ENCODE data around the gene ZBTB20.

The ZBTB20 gene

GRCh38 chr3:115007966-115008365 lies 139.1 kb downstream of the ZBTB20 start:
- DNase-seq: no peak

- DNase-seq: no peak
These were observed 142.6 kb downstream of the ZBTB20 start for GRCh38 chr3:115004201-115005140.

GRCh38 chr3:114998971-114999579 lies 148.0 kb downstream of the ZBTB20 start:
- no peak for DNase-seq

DNA sequence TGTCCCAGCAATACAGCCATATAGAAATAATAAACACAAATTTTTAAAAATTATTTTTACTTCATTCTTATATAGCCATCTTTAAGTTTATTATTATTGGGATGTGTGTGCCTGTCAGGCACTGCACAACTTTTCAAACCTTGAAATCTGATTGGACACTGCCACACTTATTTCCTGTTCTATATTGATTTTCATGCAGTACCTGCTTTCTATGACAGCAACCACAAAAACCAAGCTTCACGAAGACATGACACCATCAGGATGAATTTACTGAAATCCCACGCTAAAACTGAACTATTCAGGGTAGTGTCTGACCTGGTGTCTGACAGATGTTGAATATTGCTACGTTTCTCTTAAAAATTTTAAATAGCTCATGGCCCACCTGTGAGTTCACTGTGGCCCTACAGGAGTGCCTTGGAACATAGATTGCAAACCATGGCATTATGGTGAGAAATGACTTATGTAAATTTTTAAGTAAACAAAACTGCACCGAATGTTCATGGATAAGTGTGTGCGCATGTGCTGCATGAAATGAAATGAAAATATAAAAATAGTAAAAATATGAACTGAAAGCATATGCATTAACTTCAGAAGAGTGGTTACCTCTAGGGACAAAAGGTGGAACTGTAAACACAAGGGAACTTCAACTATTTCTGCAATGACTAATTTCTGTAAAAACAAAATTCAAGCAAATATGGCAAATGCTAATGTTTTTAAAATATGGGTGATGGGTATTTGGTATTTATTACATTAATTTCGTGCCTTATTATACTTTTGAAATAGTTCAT lies 152.3 kb downstream of the ZBTB20 start:
- DNase-seq: no peak

DNA sequence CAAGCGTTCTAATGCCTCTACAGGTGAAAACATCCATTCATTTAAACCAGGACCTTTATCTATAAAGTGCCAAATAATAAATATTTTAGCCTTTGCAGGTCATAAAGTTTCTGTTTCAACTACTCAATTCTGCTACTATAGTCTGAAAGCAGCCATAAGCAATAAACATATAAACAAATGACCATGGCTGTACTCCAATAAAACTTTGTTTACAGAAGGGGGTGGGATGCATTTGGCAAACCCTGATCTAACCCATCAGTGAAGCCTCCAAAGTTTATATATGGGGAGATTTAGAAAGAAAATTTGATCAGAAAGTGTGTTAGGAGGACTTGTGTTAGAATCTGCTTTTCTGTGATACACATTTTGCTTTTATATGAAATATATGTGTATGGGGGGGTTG lies 161.3 kb downstream of the ZBTB20 start:
- no peak for DNase-seq

GRCh38 chr3:114983248-114983647 lies 163.8 kb downstream of the ZBTB20 start:
- no peak for DNase-seq

- DNase-seq: no peak
These were observed 172.7 kb downstream of the ZBTB20 start for GRCh38 chr3:114974387-114974786.

GRCh38 chr3:114973536-114973935 lies 173.6 kb downstream of the ZBTB20 start:
- DNase-seq: no peak

DNA sequence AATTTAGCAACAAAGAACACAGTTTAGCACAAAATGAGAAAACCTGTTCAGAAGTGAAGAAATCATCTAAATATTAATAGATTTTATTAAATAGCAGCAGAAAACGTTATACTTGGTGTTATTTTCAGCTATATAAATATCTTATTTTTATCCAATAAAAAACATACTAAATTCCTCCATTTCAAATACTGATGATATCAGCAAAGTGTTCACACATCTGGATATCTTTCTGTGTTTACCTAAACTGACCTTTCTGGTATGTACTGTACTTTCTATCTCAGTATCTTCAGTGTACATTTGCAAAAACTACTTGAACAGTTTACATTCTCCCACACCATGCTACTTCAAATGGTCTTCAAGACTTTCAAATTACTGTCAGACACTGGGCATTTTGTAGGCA lies 179.9 kb downstream of the ZBTB20 start:
- no peak for DNase-seq

DNA sequence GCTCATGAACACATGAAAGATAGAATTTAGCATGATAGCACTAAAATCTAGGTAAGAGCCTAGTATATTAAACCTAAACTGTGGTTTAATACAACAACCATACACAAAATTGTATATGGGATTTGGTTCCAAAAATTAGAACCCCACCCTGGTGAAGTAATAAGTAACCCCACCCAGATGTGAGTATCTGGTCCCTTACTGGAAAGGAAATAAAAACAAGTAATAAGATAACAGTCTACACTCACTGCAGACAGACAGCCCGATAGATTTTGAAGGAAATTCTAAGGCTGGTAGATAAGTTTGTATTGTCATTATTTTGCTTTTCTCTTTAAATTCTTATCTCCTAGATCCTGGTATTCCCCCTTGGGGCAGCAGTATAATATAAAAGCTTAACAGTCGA lies 184.9 kb downstream of the ZBTB20 start:
- no peak for DNase-seq

GRCh38 chr3:114958930-114959329 lies 188.2 kb downstream of the ZBTB20 start:
- no peak for DNase-seq

DNA sequence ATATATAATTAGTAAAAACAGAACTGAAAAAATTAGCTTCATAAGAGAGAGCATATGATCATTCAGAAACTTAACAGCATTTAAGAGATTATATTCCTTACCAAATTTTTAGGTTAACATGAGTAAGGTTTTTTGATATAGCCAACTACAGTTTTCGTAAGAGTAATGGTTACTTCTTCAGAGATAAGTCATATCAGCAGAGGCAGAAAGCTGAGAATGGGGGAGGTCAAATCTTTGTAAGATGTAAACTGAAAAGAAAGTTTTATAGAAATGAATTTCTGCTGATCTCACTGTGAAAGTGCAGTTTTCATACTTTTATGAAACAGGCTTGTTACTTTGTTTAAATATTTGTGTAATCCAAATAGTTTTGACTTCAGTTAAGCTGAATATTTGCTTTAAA lies 193.3 kb downstream of the ZBTB20 start:
- no peak for DNase-seq

GRCh38 chr3:114953215-114953799 lies 193.8 kb downstream of the ZBTB20 start:
- no peak for DNase-seq

- no peak for DNase-seq
These were observed 204.3 kb downstream of the ZBTB20 start for GRCh38 chr3:114942773-114943172.

GRCh38 chr3:114941626-114942309 lies 205.3 kb downstream of the ZBTB20 start:
- DNase-seq: no peak

DNA sequence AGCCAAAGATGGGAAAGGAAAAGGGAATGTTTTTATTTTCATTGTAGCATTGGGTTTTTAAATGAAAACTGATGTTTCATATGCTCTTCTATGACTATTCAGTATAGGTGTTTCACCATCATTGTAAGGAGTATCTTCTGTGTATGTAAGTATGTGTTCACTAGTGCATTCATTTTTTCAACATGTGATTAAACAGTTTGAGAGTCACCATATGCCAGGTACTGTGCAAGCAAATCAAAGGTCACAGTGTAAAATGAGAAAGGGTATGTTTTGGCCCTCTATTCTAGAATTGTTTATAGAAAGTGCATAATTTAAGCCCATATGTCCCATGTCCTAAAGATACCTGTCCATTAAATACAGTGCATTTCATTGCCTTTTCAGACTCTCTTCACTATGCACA lies 207.2 kb downstream of the ZBTB20 start:
- DNase-seq: peak; percentile 54

- DNase-seq: no peak
These were observed 213.7 kb downstream of the ZBTB20 start for GRCh38 chr3:114933407-114933806.

DNA sequence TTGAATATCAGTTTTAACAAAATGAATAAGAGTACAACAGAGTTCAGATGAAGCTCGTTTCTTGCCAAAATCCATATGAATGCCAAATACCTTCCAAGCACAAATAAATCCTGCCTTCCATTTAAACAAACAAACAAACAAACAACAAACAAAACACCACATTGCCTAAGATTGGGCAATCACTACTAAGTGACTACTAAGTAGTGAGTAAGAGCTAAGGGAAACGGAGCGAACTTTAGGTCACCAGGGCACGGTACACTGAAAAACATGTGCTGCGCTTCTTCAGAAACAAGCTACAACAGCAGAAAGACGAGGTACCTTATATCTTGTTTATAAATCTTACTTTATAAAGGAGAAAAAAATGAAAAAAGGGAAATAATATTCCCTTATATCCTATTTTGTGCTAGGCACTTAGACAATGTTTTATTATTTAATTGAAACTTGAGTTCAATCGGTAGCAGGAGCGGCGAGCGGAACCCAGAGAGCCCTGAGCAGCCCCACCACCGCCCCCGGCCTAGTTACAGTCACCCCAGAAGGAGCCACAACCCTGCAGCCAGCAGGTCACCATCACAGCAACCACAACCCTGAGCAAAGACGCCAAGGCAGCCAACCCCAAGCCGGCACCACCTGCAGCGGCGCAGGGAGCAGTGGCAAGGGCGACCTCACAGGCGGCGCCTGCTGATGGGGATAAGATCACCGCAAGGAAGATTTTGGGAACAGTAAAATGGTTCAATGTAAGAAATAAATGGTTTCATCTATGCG lies 216.9 kb downstream of the ZBTB20 start:
- no peak for DNase-seq

DNA sequence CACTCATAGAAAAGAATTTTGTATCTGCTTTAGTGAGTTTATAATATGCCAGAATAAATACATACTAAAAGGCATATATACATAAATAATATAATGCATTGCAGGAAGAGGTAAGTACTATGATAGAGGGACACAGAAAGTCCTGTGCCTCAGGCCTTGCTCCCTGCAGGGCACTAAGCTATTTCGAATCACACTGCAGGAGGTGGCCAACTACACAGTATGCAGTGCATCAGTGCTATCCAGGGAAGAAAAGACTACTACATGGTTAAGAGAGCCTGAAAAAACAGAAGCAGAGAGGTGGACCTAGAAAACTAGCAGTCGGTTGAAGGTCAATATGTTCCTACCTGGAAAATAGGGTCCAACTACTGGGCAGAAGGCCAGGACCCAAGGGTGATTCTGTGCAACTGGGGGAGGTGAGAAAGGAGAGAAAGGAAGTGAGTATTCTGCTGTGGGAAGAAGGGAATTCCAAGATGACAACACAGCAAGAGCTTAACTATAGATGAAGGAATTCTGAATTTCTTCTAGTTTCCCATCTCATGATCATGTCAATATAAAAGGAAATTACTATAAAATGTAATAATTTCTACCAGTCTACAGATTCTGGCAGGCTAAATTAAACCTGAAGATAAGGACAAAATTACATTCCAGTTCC lies 218.0 kb downstream of the ZBTB20 start:
- no peak for DNase-seq

GRCh38 chr3:114904633-114905032 lies 242.5 kb downstream of the ZBTB20 start:
- no peak for DNase-seq

DNA sequence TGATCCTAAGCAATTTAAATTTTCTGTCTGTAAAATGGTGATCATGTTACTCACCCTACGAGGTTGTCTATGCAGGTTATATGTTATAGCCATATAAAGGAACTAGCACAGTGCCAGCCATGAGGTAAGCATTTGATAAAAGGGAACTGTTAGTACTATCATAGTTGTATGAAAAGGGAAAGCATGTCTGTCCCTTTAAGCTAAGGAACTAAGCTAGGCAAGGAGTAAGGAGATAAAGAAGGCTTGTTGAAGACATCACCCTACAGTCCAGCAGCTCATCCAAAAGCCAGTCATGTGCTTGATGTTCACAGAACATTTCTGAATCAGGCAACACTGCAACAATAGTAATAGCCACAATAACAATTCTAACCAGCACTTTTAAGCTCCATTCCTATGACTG lies 243.9 kb downstream of the ZBTB20 start:
- no peak for DNase-seq
